Activated naive CD4-positive, alpha-beta T cell (primary cell): Measurements from ENCODE around the gene SVOP.
"Not testable (repeated sequence)": the region's sequence is repeated elsewhere in the genome, so short reads cannot be mapped to it uniquely, and the experiment has no call there.

Experiments
- DNase-seq, 4 experiments: peaks; one replicate each; lab custom pipeline; 2025; lab: John Stamatoyannopoulos, UW

The SVOP gene

DNA sequence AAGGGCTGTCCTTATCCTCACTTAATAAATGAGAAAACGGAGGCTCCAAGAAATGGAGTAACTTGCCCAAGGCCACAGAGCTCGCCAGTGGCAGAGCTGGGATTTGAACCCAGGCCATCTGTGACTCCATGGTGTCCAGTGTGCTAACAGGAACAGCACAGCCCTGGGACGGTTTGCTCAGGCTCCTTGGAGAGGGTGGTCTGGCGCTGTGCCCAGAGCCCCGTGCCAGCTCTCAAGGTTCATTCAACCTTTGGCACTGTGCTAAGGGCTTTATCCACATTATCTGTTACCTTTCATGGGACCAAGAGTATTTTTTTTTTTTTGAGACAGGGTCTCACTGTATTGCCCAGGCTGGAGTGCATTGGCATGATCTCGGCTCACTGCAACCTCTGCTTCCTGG is 132.8 kb downstream of the SVOP start:
- no peak for DNase-seq

DNA sequence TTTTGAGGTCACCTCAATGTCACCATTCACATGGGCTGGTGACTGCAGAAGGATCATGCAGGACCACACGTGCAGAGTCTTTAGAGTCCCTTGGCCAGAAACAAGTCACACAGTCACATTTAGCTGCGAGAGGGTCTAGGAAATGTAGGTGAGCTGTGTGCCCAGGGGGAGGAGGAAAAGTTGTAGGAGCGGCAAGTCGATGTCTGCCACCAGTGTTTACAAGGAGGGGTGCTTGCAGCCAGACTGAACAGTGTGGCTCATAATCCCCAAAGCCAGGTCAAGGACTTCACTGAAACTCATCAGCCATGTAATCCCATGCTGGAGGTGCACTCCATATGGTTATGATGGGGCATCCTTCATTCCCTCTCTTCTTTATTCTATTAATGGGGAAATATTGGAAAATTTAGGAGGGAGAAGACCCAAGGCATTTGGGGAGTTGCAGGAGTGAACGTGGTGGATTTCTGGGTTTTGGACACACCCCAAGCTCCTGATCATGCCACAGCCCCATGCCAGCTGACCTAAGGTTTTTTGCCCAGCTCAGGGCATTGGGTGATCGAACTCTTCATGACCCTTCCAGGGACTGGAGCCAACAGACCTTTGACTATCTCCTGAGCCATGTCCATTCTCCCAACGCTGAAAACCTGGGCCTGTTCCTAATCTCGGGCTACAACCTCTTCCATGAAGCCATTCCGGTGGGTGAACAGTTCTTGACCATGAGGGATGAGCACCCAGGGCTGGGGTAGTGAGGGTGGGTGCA is 133.8 kb downstream of the SVOP start:
- no peak for DNase-seq

DNA sequence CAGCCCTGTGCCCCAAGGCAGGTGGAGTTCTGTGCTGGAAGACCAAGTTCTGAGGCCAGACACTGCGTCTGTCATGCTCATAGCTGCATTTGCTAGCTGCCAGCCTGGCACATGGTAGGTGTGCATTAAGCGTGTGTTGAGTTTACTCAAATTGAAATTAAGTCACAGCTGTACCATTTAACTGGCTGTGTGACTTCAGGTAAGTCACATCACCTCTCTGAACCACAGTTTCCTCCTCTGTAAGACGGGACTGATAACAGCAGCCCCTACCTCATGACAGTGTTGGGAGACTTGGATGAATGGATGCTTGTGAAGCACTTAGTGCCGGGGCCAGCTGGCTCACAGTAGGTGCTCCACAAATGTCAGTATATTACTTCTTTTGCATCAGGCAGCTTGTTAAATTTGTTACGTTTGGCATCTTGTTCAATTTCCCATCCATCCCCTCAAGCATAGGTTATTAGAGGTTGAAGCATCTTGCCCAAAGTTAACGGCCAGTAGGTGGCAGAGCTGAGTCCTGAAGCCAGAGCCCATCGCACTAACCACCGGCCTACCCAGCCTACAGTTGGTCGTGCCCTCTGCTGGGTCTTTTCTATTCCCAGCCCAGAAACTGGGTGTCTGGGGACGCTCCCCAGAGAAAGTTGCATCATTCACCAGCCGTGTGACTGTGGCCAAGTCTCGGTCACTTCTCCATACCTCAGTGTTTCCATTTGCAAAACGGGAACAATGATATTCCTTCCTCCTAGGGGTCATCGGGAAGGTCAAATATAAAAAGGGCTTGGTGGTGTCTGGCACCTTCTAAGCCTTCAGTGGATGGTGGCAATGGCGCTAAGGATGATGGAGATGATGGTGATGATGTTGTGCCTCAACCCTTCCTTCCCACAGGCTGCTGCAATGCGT is 136.5 kb downstream of the SVOP start:
- peak in 3 of 4 experiments; percentile 14 to 31 (median 16) for DNase-seq

DNA sequence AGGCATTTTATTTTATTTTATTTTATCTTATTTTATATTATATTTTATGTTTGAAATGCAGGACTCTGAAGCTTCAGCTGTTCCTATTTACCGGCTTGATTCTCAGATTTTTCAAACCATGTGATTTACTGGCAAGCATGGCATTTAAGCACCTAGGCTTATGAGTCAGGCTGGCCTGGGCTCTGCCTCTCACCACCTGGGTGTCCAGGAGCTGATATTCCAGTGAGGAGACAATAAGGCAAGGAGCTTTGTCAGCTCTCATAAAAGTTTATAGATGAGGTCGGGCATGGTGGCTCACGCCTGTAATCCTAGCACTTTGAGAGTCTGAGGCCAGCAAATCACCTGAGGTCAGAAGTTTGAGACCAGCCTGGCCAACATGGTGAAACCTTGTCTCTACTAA is 138.9 kb downstream of the SVOP start:
- no peak for DNase-seq

DNA sequence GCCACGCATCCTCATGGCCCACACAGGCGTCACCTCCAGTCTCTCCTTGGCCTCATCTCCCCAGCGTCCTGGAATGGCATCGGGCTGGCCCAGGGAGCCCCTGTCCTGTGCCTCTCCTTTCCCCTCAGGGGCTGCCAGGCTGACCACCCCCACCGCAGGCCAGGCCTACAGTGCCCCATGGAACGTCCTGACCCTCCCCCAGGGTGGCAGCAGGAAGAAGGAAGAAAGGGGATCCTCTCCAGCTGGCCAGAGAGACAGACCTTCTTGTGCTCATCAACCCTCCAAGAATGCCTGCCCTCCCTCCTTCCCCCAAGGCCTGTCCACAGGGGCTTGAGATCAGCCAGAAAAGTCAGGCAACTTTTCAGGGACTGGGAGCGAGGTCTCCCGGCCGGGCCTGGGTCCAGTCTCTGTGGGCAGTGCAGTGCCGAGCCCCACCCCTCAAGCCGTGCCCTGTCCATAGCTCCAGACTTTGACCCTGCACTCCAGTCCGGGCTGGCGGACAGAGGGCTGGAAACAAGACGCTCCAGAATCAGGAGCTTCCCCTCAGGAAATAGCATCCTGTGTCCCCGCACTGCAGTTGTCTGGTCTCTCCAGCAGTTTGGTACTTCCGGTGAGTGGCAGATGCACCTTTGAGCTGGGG is 141.1 kb downstream of the SVOP start, which contains the start of gene DAO:
Gene DAO (plus strand): TSS at position 478 of the 640 bp plus-strand sequence. CDS start 4,915 bp downstream, outside the sequence.
- DNase-seq, result no peak

GRCh38 chr12:108876550-108876949 is 144.3 kb downstream of the SVOP start:
- DNase-seq, result no peak

- no peak for DNase-seq
Observed at GRCh38 chr12:108875682-108876361, 145.0 kb downstream of the SVOP start.

DNA sequence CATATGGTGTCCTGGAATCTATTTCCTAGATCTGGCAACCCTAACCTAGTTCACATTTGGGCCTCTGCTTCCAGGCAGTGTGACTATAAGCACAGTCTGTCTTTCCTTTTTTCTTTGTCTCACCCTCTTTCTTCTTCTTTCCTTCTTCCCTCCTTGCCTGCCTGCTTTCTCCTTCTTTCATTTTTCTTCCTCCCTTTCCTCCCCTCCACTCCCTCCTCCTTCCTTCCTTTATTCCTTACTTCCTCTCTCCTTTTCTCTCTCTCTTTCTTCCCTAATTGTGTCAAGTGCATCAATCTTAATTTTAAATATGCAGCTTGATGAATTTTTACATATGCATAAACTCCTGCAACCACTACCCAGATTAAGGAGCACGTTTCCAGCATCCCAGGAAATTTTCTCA is 145.6 kb downstream of the SVOP start:
- DNase-seq, result no peak

DNA sequence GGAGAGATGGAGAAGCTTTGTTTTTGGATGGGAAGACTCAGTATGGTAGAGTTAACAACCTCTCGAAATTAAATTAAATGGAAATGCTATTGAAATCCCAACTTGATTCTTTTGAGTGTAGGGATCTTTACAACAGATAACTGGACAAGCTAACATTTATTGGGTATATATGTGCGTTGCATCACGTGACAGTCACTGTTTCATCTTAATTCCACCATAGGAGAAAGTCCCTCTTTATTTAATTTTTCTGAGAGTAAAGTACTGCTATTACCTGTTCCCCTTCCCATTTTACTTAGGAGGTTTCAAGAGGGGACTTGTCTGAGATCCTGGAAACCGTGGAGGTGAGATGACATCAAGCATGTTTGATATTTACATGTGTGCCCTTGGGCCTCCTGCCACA is 152.1 kb downstream of the SVOP start:
- DNase-seq, result no peak

DNA sequence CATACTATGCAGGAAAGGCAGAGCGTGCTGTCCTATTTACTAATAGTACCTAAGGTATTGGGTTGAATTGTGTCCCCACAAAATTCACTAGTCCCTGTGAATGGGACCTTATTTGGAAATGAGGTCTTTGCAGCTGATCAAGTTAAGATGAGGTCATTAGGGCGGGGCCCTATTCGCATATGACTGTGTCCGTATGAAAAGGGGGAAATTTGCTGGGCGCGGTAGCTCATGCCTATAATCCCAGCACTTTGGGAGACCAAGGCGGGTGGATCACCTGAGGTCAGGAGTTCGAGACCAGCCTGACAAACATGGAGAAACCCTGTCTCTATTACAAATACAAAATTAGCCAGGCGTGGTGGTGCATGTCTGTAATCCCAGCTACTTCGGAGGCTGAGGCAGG is 154.8 kb downstream of the SVOP start:
- DNase-seq, result not testable (repeated sequence)

GRCh38 chr12:108865169-108865568 is 155.7 kb downstream of the SVOP start:
- no peak for DNase-seq

- DNase-seq, result no peak
Observed at GRCh38 chr12:108862588-108862959, 158.3 kb downstream of the SVOP start.

DNA sequence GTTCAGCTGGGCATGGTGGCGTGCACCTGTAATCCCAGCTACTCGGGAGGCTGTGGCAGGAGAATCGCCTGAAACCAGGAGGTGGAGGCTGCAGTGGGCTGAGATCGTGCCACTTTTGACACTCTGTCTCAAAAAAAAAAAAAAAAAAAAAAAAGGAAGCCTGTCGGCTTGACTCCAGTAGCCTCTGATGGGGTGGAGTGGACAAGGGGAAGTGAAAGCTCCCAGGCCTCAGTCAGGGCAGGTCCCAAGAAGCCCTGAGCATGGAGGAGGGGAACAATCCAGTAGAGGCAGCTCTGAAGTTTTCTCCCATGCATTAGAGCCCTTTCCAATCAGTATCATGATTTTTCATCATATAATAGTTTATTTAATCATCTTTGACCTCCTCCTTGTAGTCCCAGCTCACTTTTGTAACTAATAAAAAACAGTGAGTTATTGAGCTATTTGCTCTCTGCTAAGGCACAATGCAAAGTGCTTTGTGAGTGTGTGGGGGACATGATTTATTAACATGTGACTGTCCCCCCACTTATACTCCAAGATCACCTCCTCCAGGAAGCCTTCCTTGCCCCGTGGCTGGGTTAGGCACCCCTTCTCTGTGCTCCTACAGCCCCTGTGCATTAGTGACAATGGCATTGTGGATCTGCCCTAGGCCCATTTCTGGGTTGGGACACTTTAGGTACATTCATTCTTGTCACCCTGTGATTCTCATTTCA is 158.8 kb downstream of the SVOP start:
- DNase-seq, result no peak

- no peak for DNase-seq
Observed at GRCh38 chr12:108860443-108860842, 160.4 kb downstream of the SVOP start.

- no peak for DNase-seq
Observed at GRCh38 chr12:108859923-108860291, 161.0 kb downstream of the SVOP start.

GRCh38 chr12:108859141-108859922 is 161.5 kb downstream of the SVOP start:
- not testable (repeated sequence) for DNase-seq

- no peak for DNase-seq
Observed at GRCh38 chr12:108858311-108859074, 162.4 kb downstream of the SVOP start.
